GM21381 (cell line): ENCODE results near the gene RAB40A.

Experiments
- ATAC-seq: cut with Tn5 transposase; IDR thresholded peaks from one replicate; pipeline ENCODE4 v1.9.1; 2021; ENCODE audit warnings: mild to moderate bottlenecking, moderate library complexity; ENCODE audit not compliant: unreplicated experiment

The RAB40A gene

GRCh38 chrX:103519389-103519788 is at the start of gene RAB40A:
Gene RAB40A, minus strand, starts transcription at chrX:103519489. Its CDS starts 18,733 bp downstream, at chrX:103500756.
- no peak for ATAC-seq

- no peak for ATAC-seq
Measured at GRCh38 chrX:103565752-103566151, 46.5 kb upstream of the RAB40A start.

- ATAC-seq: peak; percentile 43
Measured at GRCh38 chrX:103565197-103565596, 45.9 kb upstream of the RAB40A start.

- no peak for ATAC-seq
Measured at GRCh38 chrX:103562801-103563200, 43.5 kb upstream of the RAB40A start.

- ATAC-seq: no peak
Measured at GRCh38 chrX:103560256-103560655, 41.0 kb upstream of the RAB40A start.

- no peak for ATAC-seq
Measured at GRCh38 chrX:103556963-103557612, 37.8 kb upstream of the RAB40A start.

- peak; percentile 99 for ATAC-seq
Measured at GRCh38 chrX:103554687-103555424, 35.6 kb upstream of the RAB40A start.

- no peak for ATAC-seq
Measured at GRCh38 chrX:103552236-103552635, 32.9 kb upstream of the RAB40A start.

GRCh38 chrX:103550415-103551051 is 31.2 kb upstream of the RAB40A start:
- no peak for ATAC-seq

- no peak for ATAC-seq
Measured at GRCh38 chrX:103549916-103550315, 30.6 kb upstream of the RAB40A start.

GRCh38 chrX:103540145-103540544 is 20.9 kb upstream of the RAB40A start:
- ATAC-seq: no peak

- ATAC-seq: no peak
Measured at GRCh38 chrX:103539695-103540094, 20.4 kb upstream of the RAB40A start.

- no peak for ATAC-seq
Measured at GRCh38 chrX:103538728-103539127, 19.4 kb upstream of the RAB40A start.

GRCh38 chrX:103537871-103538387 is 18.6 kb upstream of the RAB40A start:
- ATAC-seq: no peak

- ATAC-seq: no peak
Measured at GRCh38 chrX:103536732-103537131, 17.4 kb upstream of the RAB40A start.

- ATAC-seq: no peak
Measured at GRCh38 chrX:103536071-103536470, 16.8 kb upstream of the RAB40A start.

GRCh38 chrX:103535206-103535605 is 15.9 kb upstream of the RAB40A start:
- no peak for ATAC-seq

GRCh38 chrX:103533511-103534216 is 14.4 kb upstream of the RAB40A start:
- no peak for ATAC-seq

GRCh38 chrX:103531002-103531401 is 11.7 kb upstream of the RAB40A start:
- no peak for ATAC-seq

GRCh38 chrX:103530545-103530944 is 11.3 kb upstream of the RAB40A start:
- ATAC-seq: no peak

GRCh38 chrX:103529550-103529949 is 10.3 kb upstream of the RAB40A start:
- ATAC-seq: no peak
